GM21390 (cell line): ENCODE measurements around the gene CAP2.
"Not testable (repeated sequence)": the region's sequence is repeated elsewhere in the genome, so short reads cannot be mapped to it uniquely, and the experiment has no call there.

Source experiments
- ATAC-seq: cut with Tn5 transposase; IDR thresholded peaks from one replicate; pipeline ENCODE4 v1.9.1; 2021; ENCODE audit not compliant: unreplicated experiment

The CAP2 gene

DNA sequence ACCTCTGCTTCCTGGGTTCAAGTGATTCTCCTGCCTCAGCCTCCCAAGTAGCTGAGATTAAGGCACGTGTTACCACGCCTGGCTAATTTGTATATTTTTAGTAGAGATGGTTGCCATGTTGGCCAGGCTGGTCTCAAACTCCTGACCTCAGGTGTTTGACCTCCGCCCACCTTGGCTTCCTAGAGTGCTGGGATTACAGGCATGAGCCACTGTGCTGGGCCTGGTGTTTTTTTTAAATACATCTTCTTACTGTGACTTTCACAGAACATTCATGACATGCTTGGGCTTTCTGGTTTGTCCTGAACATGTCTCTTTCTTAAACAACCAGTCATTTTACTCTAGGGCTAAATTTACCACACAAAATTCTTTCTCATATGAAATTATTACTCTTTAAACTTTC, 172.0 kb downstream of the CAP2 start:
- ATAC-seq = no peak

DNA sequence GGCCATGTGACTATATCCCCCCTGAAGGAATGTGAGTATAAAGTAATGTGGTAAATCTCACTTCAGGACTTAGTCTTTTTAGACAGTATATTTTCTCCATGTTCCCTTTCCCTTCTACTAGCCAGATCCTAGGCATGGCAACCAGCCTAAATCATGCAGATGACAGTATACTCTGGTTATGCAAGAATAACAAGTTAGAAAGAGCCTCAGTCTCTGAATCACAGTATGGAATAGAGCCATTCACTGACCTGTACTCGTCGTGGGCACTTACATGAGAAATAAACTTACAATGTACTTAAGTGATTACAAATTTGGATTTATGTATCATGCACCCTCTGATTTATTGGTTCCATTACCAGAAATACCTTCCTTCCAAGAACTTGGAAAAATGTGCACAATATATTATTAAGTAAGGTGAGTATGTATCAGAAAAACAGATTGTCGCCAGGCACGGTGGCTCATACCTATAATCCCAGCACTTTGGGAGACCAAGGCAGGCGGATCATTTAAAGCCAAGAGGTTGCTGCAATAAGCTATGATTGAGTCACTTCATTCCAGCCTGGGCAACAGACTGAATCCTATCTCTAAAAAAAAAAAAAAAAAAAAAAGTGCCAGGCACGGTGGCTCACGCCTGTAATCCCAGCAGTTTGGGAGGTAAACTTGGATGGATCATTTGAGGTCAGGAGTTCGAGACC, 181.6 kb downstream of the CAP2 start:
- no peak for ATAC-seq

DNA sequence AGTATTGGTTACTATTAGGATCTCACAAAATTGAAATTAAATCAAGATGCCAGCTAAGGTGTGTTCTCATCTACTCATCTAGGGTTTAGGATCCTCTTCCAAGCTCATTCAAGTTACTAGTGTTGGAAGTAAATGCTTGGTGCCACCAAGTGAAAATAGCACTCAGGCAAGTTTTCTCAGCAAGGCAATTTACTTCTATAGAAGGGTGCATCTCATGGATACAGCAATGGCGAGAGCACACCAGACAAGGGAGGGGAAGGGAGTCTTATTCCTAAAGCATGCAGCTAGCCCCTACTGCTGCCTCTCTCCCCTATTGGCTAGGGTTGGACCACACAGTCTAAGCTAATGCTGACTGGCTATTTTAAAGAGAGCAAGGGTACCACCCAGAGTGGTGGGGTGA, 183.7 kb downstream of the CAP2 start:
- ATAC-seq = no peak

DNA sequence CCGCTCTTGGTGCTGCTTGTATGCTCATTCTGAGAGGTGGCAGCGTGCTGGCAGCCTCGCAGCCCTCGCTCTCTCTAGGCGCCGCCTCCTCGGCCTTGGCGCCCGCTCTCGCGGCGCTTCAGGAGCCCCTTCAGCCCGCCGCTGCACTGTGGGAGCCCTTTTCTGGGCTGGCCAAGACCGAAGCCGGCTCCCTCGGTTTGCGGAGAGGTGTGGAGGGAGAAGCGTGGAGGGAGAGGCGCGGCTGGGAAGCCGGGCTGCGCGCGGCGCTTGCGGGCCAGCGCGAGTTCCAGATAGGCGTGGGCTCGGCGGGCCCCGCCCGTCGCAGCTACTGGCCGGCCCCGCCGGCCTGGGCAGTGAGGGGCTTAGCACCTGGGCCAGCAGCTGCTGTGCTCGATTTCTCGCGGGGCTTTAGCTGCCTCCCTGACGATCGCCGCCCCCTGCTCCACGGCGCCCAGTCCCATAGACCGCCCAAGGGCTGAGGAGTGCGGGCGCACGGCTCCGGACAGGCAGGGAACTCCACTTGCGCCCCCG, 187.2 kb downstream of the CAP2 start:
- ATAC-seq = no peak

DNA sequence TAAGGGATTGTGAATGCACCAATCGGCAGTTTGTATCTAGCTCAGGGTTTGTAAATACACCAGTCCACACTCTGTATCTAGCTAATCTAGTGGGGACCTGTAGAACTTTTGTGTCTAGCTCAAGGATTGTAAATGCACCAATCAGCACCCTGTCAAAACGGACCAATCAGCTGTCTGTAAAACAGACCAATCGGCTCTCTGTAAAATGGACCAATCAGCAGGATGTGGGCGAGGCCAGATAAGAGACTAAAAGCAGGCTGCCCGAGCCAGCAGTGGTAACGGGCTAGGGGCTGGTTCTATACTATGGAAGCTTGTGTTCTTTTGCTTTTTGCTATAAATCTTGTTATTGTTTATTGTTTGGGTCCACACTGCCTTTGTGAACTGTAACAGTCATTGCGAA, 187.9 kb downstream of the CAP2 start:
- not testable (repeated sequence) for ATAC-seq

DNA sequence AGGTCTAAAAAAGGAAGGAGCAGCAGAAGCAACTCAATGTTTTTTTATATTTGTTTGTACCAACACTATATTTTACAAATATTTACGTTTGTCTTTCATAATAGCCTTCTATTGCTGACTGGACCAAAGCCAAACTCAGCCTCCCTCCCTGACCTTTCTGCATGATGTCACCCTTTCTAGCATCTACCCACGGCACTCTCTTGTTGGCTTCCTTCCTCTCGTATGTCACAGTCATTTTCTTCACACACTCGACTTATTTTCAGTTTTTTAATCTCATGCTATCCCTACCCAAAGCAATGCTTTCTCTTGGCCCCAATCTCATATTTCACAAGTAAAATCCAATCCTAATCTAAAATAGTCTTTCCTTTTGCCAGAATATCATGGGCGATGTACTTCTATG, 190.4 kb downstream of the CAP2 start:
- ATAC-seq = no peak

DNA sequence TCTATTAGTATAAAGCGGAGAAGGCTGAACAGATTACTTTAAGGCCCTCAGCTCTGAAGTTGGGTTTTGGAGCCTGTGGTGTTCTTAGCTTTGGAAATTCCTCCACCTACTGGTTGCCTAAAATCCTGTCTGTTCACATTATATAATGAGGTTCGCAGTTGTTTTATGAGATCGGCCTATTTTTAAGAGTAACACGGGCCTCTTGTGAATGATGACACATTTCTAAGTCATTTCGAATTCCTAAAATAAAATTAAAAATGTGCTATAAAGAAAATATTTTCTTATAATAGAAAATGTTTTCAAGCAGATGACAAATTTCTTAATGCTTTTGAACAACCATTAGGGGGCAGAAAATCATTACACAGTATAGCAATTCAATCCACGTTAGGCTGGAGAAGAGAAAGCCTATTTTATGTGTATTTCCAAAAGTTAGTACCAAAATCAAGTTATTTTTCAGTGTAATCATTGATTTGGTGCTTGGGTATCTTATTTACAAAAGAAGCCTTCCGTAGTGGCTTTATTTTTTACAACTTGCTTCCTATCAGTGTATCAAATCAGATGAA, 190.9 kb downstream of the CAP2 start:
- ATAC-seq = peak; percentile 54

DNA sequence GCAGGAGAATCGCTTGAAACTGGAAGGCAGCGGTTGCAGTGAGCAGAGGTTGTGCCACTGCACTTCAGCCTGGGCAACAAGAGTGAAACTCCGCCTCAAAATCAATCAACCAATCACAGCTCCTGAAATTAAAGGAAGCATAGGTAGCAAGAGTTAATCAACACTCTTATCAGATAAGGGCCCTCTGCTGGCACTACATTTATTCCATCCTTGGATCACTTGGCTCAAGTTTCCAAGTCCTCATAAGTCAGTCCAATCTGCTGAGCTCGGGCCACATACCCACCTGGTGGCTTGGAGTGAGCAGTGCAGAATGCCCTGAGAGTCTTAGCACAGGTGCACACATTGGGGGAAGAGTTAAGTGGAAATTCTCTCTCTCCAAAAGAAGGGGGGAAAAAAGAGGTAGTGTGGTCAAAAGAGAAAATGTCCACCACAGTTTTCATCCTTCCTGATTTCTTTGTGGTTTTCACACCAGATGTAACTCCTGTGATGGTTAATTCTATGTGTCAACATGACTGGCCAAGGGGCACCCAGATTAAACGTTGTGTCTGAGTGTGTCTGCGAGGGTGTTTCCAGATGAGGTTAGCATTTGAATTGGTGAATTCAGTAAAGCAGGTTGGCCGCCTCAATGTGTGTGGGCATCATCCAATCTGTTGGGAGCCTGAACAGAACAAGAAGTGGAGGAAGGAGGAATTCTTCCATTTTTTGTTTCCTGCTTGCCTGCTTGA, 192.5 kb downstream of the CAP2 start:
- ATAC-seq = no peak

DNA sequence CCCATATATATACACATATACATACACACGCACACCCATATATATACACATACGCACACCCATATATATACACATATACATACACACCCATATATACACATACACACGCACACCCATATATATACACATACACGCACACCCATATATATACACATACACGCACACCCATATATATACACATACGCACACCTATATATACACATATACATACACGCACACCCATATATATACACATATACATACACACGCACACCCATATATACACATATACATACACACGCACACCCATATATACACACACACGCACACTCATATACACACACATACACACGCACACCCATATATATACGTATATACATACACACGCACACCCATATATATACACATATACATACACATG, 193.2 kb downstream of the CAP2 start:
- not testable (repeated sequence) for ATAC-seq

DNA sequence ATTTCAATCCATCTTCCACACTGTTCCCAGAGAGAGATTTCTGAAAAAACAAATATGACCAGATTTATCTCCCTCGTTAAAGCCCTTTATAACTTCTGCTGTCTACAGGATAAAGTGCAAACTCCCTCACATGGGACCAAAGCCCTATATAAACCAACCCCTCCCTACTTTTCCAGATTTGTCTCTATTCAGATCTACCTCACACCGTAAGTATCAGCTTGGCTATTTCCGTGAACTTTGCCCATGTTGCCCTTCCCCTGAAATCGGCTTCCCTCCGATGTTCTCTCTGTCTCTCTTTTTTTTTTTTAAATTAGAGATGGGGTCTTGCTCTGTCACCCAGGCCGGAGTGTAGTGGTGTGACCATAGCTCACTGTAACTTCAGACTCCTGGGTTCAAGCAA, 194.6 kb downstream of the CAP2 start:
- no peak for ATAC-seq

DNA sequence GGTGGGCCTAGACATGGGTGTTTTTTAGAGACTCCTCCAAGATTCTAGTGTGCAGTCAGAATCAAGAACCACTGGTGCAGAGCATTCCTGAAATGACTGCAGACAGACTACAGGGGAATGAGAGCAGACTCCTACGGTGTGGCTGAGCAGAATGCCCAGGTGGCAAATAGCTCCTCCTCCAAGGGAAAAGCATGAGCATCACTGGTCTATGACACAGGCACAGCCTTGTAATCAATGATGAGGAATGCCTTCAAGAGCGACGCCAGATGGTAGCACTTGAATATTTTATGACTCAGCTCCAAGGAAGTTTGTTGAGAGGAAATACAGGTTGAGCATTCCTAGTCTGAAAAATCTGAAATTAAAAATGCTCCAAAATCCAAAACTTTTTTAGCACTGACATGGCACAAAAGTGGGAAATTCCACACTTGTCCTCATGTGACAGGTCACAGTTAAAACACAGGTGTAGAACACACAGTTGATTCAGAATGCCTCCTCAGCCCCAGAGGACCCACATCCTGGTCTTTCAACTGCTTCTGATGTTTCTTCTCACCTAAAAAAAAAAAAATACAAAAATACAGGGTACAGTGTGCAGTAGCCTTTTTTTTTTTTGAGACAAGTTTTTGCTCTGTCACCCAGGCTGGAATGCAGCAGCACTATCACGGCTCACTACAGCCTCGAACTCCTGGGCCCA, 196.2 kb downstream of the CAP2 start:
- ATAC-seq = peak; percentile 42

DNA sequence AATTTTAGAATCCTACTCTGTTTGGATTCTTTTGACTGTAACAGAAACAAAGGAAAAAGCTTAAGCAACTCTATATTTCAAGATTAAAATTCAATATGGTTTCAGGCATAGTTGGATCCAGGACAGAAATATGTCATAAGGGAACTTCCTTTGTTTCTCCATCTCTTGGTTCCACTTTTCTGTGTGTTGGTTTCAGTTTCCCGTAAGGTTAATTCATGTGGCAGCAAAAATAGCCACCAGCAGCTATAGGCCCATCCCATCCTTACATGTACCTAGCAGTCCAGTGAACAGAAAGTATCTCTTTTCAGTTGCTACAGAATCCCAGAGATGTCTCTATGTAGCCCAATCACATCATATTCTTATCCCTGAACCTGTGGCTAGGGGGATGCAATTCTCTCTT, 197.9 kb downstream of the CAP2 start:
- no peak for ATAC-seq

DNA sequence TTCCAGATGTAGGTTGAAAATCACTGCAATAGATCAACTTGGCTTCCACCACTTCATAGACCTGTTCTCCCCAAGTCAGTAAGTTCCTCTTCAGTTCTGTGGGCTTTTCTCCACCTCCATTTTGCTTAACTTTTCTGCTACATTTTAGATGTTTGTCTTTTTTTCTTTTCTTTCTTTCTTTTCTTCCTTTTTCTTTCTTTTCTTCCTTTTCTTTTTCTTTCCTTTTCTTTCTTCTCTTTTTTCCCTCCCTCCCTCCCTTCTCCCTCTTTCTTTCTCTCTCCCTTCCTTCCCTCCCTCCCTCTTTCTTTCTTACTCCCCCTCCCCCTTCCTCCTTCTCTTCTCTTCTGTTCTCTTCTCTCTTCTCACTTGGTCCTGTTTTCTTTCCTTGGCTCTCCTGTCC, 199.9 kb downstream of the CAP2 start:
- ATAC-seq = no peak

DNA sequence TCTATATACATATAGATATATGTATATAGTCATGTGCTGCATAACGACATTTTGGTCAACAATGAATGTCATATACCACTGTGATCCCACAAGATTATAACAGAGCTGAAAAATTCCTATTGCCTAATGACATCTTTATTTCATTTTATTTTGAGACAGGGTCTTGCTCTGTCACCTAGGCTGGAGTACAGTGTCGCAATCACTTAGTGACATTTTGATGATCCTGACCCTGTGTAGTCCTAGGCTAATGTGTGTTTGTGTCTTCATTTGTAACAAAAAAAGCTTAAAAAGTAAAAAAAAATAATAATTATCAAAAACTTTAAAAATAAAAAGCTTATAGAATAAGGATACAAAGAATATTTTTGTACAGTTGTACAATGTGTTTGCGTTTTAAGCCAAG, 202.7 kb downstream of the CAP2 start:
- ATAC-seq = no peak

DNA sequence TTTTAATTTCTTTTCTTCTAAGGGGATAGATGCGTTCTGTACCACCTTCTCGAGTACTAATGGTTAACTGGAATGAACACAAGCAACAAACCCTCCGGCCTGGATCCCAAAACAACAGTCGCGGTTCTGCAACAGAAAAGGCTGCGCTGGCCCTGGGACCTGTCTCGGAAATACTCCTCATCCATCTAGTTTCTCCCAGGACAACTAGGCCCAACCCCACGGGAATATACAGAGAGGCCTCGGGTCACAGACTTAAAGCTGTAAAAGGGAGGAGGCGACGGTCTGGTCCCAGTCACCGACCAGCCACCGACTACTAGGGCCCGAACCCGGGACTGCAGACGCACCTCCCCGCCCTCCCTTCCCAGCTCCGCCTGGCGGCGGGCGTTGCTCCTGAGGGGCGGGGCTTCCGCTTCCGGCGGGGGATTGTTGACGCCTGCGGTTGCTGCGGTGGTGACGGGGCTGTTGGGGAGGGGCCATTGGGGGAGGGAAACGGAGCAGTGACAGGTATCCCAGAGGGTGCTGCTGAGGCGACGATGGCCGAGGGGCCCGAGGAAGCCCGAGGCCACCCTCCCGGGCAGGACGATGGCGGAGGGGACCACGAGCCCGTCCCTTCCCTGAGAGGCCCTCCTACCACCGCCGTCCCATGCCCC, 206.6 kb downstream of the CAP2 start, which contains the start of gene FAM8A1:
FAM8A1 (plus strand) TSS at position 426 of the 650 bp plus-strand sequence; CDS start at position 534, 108 bp downstream.
- ATAC-seq = peak; percentile 86

DNA sequence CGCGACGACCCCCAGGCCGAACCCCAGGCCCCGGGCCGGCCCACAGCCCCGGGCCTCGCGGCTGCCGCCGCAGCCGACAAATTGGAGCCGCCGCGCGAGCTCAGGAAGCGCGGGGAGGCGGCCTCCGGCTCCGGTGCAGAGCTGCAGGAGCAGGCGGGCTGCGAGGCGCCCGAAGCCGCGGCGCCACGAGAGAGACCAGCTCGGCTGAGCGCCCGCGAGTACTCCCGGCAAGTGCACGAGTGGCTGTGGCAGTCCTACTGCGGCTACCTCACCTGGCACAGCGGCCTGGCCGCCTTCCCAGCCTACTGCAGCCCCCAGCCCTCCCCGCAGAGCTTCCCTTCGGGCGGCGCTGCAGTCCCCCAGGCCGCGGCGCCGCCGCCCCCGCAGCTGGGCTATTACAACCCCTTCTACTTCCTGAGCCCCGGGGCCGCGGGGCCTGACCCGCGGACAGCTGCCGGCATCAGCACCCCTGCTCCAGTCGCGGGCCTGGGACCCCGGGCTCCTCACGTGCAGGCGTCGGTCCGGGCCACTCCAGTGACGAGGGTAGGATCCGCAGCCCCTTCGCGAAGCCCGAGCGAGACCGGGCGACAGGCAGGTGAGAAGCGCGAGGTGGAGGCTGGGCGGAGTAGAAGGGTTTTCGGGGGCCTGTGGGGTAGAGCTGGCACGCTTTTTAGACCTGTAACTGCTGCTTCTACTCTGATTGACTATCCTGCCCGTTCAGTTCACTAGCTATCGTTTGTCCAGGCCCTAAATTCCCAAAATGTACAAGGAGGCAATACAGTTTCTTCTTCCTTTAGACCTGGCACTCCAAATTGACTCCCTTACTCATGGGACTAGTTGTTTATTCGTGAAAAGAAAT, 207.4 kb downstream of the CAP2 start:
- peak; percentile 54 for ATAC-seq

DNA sequence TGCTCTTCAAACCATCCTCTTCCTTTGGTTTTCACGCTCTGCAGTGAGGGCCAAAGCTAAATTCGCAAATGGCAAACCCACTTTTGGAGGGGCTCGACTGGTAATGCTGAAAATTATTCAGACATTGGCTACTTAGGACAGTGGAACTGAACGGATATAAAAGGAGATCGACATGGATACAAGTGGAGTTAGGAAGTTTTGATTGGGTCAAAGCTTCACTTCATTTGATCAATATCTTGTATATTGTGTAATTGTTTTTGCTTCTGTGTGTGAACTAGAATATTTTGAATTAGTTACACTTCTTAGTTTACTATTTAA, 207.9 kb downstream of the CAP2 start:
- no peak for ATAC-seq

DNA sequence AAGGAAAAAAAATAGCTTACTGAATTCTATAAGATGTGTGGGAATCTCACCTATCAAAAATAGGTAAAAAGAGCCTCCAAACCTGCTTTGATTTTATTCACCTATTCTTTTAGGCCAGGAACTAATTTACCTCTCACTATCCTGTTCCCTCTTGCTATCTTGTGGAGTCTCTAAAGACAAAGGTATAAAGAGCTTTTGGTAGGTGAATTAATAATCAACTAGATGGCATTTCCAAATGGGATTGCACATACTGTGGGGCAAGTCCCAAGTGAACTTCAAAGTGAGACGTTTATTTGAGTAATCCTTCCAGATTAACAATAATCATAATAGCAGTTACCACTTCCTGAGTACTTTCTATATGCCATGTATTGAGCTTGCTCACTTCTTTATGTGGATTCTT, 209.5 kb downstream of the CAP2 start:
- ATAC-seq = no peak

DNA sequence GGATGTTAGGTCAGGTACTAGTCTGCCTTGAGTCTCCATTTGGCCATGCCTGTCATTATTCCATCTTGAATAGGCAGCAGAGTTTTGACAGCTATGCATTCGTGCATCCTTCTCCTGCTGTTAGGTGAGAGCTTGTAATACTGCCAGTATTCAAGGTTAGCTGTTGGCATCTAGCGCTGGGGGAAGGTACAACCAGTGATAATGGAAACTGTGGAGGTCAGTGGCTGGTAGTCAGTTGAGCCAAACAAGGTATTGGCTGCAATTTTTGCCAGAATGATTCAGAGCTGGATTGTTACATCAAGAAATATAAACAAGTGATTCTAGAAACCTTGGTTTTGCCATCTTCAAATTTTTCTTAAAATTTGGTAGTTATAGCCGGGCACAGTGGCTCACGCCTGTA, 213.2 kb downstream of the CAP2 start:
- no peak for ATAC-seq
